K562 (cell line): ENCODE results near the gene HEXD. TPM values are rescaled to one million over a fixed set of nuclear protein-coding genes. Genes with fewer than 3 reads are reported as not detected.

ENCODE experiments used
- CBFB ChIP-seq: sonication (generic); formaldehyde crosslinking; IDR thresholded peaks from 2 replicates; pipeline ENCODE4 v1.4.0; 2020; ENCODE audit warnings: mild to moderate bottlenecking, missing genetic modification reagents
- NCOA1 ChIP-seq: fragments of 450-650 bp; IDR thresholded peaks from 2 replicates; pipeline ENCODE4 v1.6.1; 2016; ENCODE audit warnings: low read depth
- PCBP2 ChIP-seq: fragments of 200-400 bp; formaldehyde crosslinking; IDR thresholded peaks from 2 replicates; pipeline ENCODE4 v1.6.1; 2018; ENCODE audit warnings: low read length, low read depth, mild to moderate bottlenecking, moderate library complexity; ENCODE audit not compliant: poor library complexity, severe bottlenecking
- POLR2G ChIP-seq: fragments of 200-400 bp; formaldehyde crosslinking; IDR thresholded peaks from 2 replicates; pipeline ENCODE4 v1.6.1; 2017; ENCODE audit warnings: low read depth, mild to moderate bottlenecking, antibody characterized with exemption, low read length, moderate library complexity
- polyA plus RNA-seq, 8 experiments: library from polyadenylated mRNA; depleted of rRNA in 4 of 8; stranded (reverse) in 5 of 8; unstranded in 3 of 8; fragments of >200 nt; fragmentation: Nextera tagmentation in 2 of 8; fragmentation: Illumina TruSeq in 1 of 8; extraction: Ambion mirVana in 2 of 8; extraction: Trizol in 1 of 8; gene quantifications; 2 replicates each; pipeline versions ENCODE4 v1.2.1 to v1.2.3, GENCODE V29; 2011 to 2014; ENCODE audit warnings: inconsistent platforms in 1 of 8, missing spikeins in 1 of 8
- total RNA-seq, 7 experiments: library from RNA; depleted of rRNA in 6 of 7; stranded (reverse); fragments of >200 nt in 6 of 7; fragmentation: Illumina TruSeq in 2 of 7; extraction: Trizol in 2 of 7; gene quantifications; 2 replicates each; pipeline versions ENCODE4 v1.2.1 to v1.2.3, GENCODE V29; 2011 to 2021; ENCODE audit warnings: low replicate concordance in 1 of 7
- TF ChIP-seq, protein P1 (sequence below), 2 experiments: fragments of 450-650 bp; formaldehyde crosslinking in 1 of 2; IDR thresholded peaks; 2 replicates each; pipeline versions ENCODE4 v1.4.0 to v1.6.1; 2014 to 2020; ENCODE audit warnings: mild to moderate bottlenecking in 2 of 2, borderline replicate concordance in 1 of 2, low read depth in 1 of 2
- TF ChIP-seq, protein P2 (sequence below): fragments of 200-600 bp; sonication (generic); IDR thresholded peaks from one replicate; pipeline ENCODE4 v1.6.1; 2012; ENCODE audit warnings: mild to moderate bottlenecking, low read depth, low read length, inconsistent platforms

Gene HEXD
- total and polyA plus RNA-seq, 9 of the 15 experiments (the other 6 are each of a cell fraction or from before 2014, with no cell fraction given), result 1.0 to 25.3 (median 10.0) TPM

DNA sequence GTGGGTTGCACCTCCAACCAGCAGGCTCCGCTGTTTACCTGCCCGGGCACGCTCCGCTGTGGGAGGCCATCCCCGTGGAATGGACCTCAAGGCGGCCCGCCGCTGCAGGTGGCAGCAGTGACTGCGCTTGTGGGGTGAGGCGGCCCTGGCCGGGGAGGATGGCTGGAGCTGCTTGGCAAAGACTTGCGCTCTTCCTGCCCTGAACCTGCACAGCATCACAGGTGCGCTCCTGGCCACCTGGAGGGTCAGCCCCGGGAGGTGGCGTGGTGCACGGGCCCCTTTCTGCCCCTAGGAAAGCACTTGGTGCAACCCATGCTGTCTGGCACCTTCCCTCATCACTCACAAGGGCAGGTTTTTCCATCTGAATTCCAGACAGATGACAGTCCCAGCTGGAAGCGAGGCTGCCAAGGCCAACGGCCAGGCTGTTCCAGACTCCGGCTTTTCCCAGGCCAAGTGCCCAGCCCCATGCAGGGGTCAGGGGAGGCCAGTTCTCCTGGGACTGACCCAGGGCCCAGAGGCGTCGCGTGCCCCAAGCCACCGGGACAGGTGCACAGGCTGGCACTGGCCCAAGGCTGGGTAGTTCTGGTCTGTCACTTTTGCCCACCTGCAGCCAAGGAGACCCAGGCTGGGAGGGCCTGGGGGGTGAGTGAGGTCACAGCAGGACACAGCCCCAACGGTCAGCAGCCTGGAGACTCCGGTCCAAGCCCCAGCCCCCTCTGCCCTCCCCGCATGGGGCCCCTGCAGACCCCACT, 33.2 kb upstream of the HEXD start (continued):
- TF ChIP-seq, protein P1, sequence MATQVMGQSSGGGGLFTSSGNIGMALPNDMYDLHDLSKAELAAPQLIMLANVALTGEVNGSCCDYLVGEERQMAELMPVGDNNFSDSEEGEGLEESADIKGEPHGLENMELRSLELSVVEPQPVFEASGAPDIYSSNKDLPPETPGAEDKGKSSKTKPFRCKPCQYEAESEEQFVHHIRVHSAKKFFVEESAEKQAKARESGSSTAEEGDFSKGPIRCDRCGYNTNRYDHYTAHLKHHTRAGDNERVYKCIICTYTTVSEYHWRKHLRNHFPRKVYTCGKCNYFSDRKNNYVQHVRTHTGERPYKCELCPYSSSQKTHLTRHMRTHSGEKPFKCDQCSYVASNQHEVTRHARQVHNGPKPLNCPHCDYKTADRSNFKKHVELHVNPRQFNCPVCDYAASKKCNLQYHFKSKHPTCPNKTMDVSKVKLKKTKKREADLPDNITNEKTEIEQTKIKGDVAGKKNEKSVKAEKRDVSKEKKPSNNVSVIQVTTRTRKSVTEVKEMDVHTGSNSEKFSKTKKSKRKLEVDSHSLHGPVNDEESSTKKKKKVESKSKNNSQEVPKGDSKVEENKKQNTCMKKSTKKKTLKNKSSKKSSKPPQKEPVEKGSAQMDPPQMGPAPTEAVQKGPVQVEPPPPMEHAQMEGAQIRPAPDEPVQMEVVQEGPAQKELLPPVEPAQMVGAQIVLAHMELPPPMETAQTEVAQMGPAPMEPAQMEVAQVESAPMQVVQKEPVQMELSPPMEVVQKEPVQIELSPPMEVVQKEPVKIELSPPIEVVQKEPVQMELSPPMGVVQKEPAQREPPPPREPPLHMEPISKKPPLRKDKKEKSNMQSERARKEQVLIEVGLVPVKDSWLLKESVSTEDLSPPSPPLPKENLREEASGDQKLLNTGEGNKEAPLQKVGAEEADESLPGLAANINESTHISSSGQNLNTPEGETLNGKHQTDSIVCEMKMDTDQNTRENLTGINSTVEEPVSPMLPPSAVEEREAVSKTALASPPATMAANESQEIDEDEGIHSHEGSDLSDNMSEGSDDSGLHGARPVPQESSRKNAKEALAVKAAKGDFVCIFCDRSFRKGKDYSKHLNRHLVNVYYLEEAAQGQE (IDR thresholded peaks at IDR 0.05; ENCODE audit: borderline replicate concordance), result peak; percentile 9; the same call in 1 of the 2 replicates
- TF ChIP-seq, protein P1 (CRISPR knock-in tag; IDR thresholded peaks at IDR 0.05; ENCODE audit: low read depth), result no peak
- TF ChIP-seq CBFB, result 0 out of 2 replicates have a peak, but pooled peaks have one; percentile 27
- TF ChIP-seq PCBP2, result no peak
- 0 out of 2 replicates have a peak, but pooled peaks have one; percentile 8 for TF ChIP-seq POLR2G
- TF ChIP-seq, protein P2, sequence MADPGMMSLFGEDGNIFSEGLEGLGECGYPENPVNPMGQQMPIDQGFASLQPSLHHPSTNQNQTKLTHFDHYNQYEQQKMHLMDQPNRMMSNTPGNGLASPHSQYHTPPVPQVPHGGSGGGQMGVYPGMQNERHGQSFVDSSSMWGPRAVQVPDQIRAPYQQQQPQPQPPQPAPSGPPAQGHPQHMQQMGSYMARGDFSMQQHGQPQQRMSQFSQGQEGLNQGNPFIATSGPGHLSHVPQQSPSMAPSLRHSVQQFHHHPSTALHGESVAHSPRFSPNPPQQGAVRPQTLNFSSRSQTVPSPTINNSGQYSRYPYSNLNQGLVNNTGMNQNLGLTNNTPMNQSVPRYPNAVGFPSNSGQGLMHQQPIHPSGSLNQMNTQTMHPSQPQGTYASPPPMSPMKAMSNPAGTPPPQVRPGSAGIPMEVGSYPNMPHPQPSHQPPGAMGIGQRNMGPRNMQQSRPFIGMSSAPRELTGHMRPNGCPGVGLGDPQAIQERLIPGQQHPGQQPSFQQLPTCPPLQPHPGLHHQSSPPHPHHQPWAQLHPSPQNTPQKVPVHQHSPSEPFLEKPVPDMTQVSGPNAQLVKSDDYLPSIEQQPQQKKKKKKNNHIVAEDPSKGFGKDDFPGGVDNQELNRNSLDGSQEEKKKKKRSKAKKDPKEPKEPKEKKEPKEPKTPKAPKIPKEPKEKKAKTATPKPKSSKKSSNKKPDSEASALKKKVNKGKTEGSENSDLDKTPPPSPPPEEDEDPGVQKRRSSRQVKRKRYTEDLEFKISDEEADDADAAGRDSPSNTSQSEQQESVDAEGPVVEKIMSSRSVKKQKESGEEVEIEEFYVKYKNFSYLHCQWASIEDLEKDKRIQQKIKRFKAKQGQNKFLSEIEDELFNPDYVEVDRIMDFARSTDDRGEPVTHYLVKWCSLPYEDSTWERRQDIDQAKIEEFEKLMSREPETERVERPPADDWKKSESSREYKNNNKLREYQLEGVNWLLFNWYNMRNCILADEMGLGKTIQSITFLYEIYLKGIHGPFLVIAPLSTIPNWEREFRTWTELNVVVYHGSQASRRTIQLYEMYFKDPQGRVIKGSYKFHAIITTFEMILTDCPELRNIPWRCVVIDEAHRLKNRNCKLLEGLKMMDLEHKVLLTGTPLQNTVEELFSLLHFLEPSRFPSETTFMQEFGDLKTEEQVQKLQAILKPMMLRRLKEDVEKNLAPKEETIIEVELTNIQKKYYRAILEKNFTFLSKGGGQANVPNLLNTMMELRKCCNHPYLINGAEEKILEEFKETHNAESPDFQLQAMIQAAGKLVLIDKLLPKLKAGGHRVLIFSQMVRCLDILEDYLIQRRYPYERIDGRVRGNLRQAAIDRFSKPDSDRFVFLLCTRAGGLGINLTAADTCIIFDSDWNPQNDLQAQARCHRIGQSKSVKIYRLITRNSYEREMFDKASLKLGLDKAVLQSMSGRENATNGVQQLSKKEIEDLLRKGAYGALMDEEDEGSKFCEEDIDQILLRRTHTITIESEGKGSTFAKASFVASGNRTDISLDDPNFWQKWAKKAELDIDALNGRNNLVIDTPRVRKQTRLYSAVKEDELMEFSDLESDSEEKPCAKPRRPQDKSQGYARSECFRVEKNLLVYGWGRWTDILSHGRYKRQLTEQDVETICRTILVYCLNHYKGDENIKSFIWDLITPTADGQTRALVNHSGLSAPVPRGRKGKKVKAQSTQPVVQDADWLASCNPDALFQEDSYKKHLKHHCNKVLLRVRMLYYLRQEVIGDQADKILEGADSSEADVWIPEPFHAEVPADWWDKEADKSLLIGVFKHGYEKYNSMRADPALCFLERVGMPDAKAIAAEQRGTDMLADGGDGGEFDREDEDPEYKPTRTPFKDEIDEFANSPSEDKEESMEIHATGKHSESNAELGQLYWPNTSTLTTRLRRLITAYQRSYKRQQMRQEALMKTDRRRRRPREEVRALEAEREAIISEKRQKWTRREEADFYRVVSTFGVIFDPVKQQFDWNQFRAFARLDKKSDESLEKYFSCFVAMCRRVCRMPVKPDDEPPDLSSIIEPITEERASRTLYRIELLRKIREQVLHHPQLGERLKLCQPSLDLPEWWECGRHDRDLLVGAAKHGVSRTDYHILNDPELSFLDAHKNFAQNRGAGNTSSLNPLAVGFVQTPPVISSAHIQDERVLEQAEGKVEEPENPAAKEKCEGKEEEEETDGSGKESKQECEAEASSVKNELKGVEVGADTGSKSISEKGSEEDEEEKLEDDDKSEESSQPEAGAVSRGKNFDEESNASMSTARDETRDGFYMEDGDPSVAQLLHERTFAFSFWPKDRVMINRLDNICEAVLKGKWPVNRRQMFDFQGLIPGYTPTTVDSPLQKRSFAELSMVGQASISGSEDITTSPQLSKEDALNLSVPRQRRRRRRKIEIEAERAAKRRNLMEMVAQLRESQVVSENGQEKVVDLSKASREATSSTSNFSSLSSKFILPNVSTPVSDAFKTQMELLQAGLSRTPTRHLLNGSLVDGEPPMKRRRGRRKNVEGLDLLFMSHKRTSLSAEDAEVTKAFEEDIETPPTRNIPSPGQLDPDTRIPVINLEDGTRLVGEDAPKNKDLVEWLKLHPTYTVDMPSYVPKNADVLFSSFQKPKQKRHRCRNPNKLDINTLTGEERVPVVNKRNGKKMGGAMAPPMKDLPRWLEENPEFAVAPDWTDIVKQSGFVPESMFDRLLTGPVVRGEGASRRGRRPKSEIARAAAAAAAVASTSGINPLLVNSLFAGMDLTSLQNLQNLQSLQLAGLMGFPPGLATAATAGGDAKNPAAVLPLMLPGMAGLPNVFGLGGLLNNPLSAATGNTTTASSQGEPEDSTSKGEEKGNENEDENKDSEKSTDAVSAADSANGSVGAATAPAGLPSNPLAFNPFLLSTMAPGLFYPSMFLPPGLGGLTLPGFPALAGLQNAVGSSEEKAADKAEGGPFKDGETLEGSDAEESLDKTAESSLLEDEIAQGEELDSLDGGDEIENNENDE, result no peak
- no peak for TF ChIP-seq NCOA1
